T-cell (primary cell): ENCODE data around the gene GDPD2. TPM values are rescaled to one million over a fixed set of nuclear protein-coding genes. Genes with fewer than 3 reads are reported as not detected.

ENCODE experiments used
- ATAC-seq, 4 experiments: fragments of 200-7000 bp in 3 of 4; fragments of 150-1000 bp in 1 of 4; cut with Tn5 transposase; replicated peaks in 1 of 4; 1 replicate in 3 of 4; 2 replicates in 1 of 4; pipeline ENCODE4 v1.10.0; 2021; ENCODE audit warnings: moderate library complexity in 3 of 4, mild to moderate bottlenecking in 2 of 4, moderate number of reproducible peaks in 1 of 4
- CTCF ChIA-PET, 2 donors: fragments of 300-600 bp; sonication (Branson Sonifier 250); formaldehyde crosslinking; loops; one replicate each; lab custom pipeline; 2022; ENCODE audit warnings: antibody characterized with exemption in 2 of 2; lab: Charles Lee
- POLR2A ChIA-PET, 2 donors: fragments of 300-600 bp; sonication (Branson Sonifier 250); formaldehyde crosslinking; loops; one replicate each; lab custom pipeline; 2022; ENCODE audit warnings: antibody characterized with exemption in 2 of 2; lab: Charles Lee
- DNase-seq, 35 experiments: peaks; one replicate each; pipeline versions ENCODE4 v3.0.0 to v3.0.0-alpha.2; 2013 to 2023
- H3K27ac ChIP-seq: one replicate; pipeline ENCODE4 v1.5.1; 2013; ENCODE audit warnings: low read length
- H3K27me3 ChIP-seq, 2 experiments: replicated peaks in 1 of 2; 1 replicate in 1 of 2; 2 replicates in 1 of 2; pipeline versions ENCODE4 v1.6.1 to v1.7.0; 2013; ENCODE audit warnings: low read length in 1 of 2, mixed read lengths in 1 of 2; ENCODE audit not compliant: control insufficient read depth in 2 of 2, insufficient read depth in 2 of 2; ENCODE audit errors: extremely low read depth in 1 of 2
- H3K36me3 ChIP-seq, 2 donors: 1 replicate in 1 of 2; 2 replicates in 1 of 2; pipeline versions ENCODE4 v1.6.1 to v1.7.0; 2013; ENCODE audit warnings: low read length in 1 of 2; ENCODE audit not compliant: control insufficient read depth in 2 of 2, insufficient read depth in 1 of 2; ENCODE audit errors: extremely low read depth in 1 of 2
- H3K4me1 ChIP-seq, 2 experiments: 1 replicate in 1 of 2; 2 replicates in 1 of 2; pipeline versions ENCODE4 v1.6.1 to v1.7.0; 2013; ENCODE audit warnings: low read length in 2 of 2, mixed read lengths in 1 of 2; ENCODE audit not compliant: insufficient read depth in 2 of 2, control insufficient read depth in 1 of 2; ENCODE audit errors: extremely low read depth in 1 of 2
- H3K4me3 ChIP-seq, 2 donors: 1 replicate in 1 of 2; 2 replicates in 1 of 2; pipeline versions ENCODE4 v1.5.1 to v1.7.0; 2013; ENCODE audit warnings: mild to moderate bottlenecking in 2 of 2, low read length in 1 of 2, moderate library complexity in 1 of 2; ENCODE audit not compliant: control insufficient read depth in 1 of 2; ENCODE audit errors: extremely low read depth in 1 of 2
- H3K9me3 ChIP-seq: 2 replicates; pipeline ENCODE4 v1.7.0; 2013
- H3K27ac Mint-ChIP-seq, 2 donors: one replicate each; pipeline ENCODE4 v1.8.0; 2020 to 2021; ENCODE audit warnings: mild to moderate bottlenecking in 2 of 2, mixed read lengths in 2 of 2
- H3K27me3 Mint-ChIP-seq, 2 donors: one replicate each; pipeline ENCODE4 v1.8.0; 2021 to 2022; ENCODE audit warnings: mixed read lengths in 2 of 2
- H3K36me3 Mint-ChIP-seq: one replicate; pipeline ENCODE4 v1.8.0; 2021; ENCODE audit warnings: mixed read lengths
- H3K4me1 Mint-ChIP-seq, 3 donors: one replicate each; pipeline ENCODE4 v1.8.0; 2020 to 2022; ENCODE audit warnings: mixed read lengths in 3 of 3, mild to moderate bottlenecking in 1 of 3
- H3K4me3 Mint-ChIP-seq, 3 donors: one replicate each; pipeline ENCODE4 v1.8.0; 2020 to 2022; ENCODE audit warnings: mild to moderate bottlenecking in 3 of 3, mixed read lengths in 3 of 3, moderate library complexity in 3 of 3
- H3K9me3 Mint-ChIP-seq, 3 donors: one replicate each; pipeline ENCODE4 v1.8.0; 2020 to 2022; ENCODE audit warnings: mixed read lengths in 3 of 3
- WGBS: methylation state at CpG from one replicate; pipeline ENCODE4 v1.1.5; 2013; ENCODE audit warnings: missing lambda C conversion rate; ENCODE audit not compliant: insufficient coverage; 5-methylcytosine and 5-hydroxymethylcytosine counted together
- total RNA-seq, 35 experiments: library from RNA in 6 of 35; stranded (reverse) in 6 of 35; fragments of 120-200 nt in 1 of 35; gene quantifications; one replicate each; pipeline versions ENCODE4 v1.2.1 to v1.2.4 and lab custom pipeline; 2013 to 2026

Gene GDPD2
- total RNA-seq, 5 donors from 2014 or later (not counting 1 experiment from before 2014, with no cell fraction given), result not detected

- Mint-ChIP-seq H3K9me3 (no peaks in the 10 kb centered on the region), H3K4me3 (no peak overlapping the region), H3K4me1 (no peaks in the 10 kb centered on the region), H3K36me3 (no peaks in the 10 kb centered on the region), H3K27me3 (peaks cover 2 to 15% of the 10 kb centered on the region in 2 donors), H3K27ac (no peak overlapping the region)
- no peaks in the 10 kb centered on the region for H3K9me3 ChIP-seq
- ChIA-PET CTCF (no interaction called here), POLR2A (no interaction called here)
- ATAC-seq, result no peak
- no peaks in the 10 kb centered on the region for H3K27me3 ChIP-seq
- H3K27ac ChIP-seq, result no peak overlapping the region
- H3K4me1 ChIP-seq, result no peaks in the 10 kb centered on the region
- H3K36me3 ChIP-seq, result no peaks in the 10 kb centered on the region
- no peak overlapping the region for H3K4me3 ChIP-seq
- no peak for DNase-seq
- no CpG with 5 or more reads among the region's 2 CpGs for WGBS
Measured at GRCh38 chrX:70427365-70427764, 4.3 kb downstream of the GDPD2 start.

GRCh38 chrX:70429759-70430158 lies 6.6 kb downstream of the GDPD2 start:
- Mint-ChIP-seq H3K36me3 (no peaks in the 10 kb centered on the region), H3K4me3 (no peak overlapping the region), H3K27ac (no peak overlapping the region), H3K9me3 (no peaks in the 10 kb centered on the region), H3K27me3 (peaks cover 0 to 15% of the 10 kb centered on the region in 2 donors), H3K4me1 (peaks cover 2 to 11% (median 6%) of the 10 kb centered on the region in 3 donors)
- no CpG with 5 or more reads among the region's 6 CpGs for WGBS
- H3K27ac ChIP-seq, result no peak overlapping the region
- no peaks in the 10 kb centered on the region for H3K36me3 ChIP-seq
- H3K4me3 ChIP-seq, result no peak overlapping the region
- no peaks in the 10 kb centered on the region for H3K9me3 ChIP-seq
- ChIA-PET CTCF (no interaction called here), POLR2A (no interaction called here)
- no peak for DNase-seq
- no peak for ATAC-seq
- H3K27me3 ChIP-seq, result peaks cover 0 to 2% of the 10 kb centered on the region in 2 experiments
- peaks cover 0 to 8% of the 10 kb centered on the region in 2 experiments for H3K4me1 ChIP-seq

- H3K27ac ChIP-seq, result peak overlapping the region; percentile 58
- 88% methylated on average over 4 of the region's 15 CpGs for WGBS
- peak in 1 of 4 experiments; percentile 4 for ATAC-seq
- Mint-ChIP-seq H3K4me3 (peak overlapping the region; percentile 86 to 90 (median 87)), H3K27me3 (peaks cover 0 to 36% of the 10 kb centered on the region in 2 donors), H3K9me3 (no peaks in the 10 kb centered on the region), H3K36me3 (no peaks in the 10 kb centered on the region), H3K27ac (peak overlapping the region; percentile 81 to 88), H3K4me1 (peaks cover 7 to 17% (median 10%) of the 10 kb centered on the region in 3 donors)
- H3K4me3 ChIP-seq, result peak overlapping the region in 1 of 2 donors; percentile 86
- H3K4me1 ChIP-seq, result peaks cover 0 to 15% of the 10 kb centered on the region in 2 experiments
- no peaks in the 10 kb centered on the region for H3K9me3 ChIP-seq
- H3K27me3 ChIP-seq, result peaks cover 0 to 8% of the 10 kb centered on the region in 2 experiments
- H3K36me3 ChIP-seq, result no peaks in the 10 kb centered on the region
- DNase-seq, result no peak
- ChIA-PET POLR2A (interaction anchor here in 1 of 2 donors (0.6 kb wide), 1 partner anchor 23 kb away, joined by 3 read pairs; no protein-coding TSS in a partner anchor), CTCF (interaction anchor here (0.5 to 2.4 kb wide), 9 partner anchors 11 to 1894 kb away, joined by 3 to 9 read pairs (median 3); partner anchors contain the start of genes KIF4A (in 1 of the 2) and PDZD11 (in 1 of the 2))
Measured at GRCh38 chrX:70432936-70433847, 10.1 kb downstream of the GDPD2 start.

GRCh38 chrX:70433848-70434351 lies 10.8 kb downstream of the GDPD2 start:
- Histone ChIP-seq H3K4me1 (peaks cover 0 to 17% of the 10 kb centered on the region in 2 experiments), H3K4me3 (peak overlapping the region; percentile 72 to 86), H3K27ac (peak overlapping the region; percentile 82), H3K27me3 (peaks cover 0 to 8% of the 10 kb centered on the region in 2 experiments), H3K36me3 (no peaks in the 10 kb centered on the region), H3K9me3 (no peaks in the 10 kb centered on the region)
- H3K4me1 Mint-ChIP-seq, result peaks cover 7 to 24% (median 10%) of the 10 kb centered on the region in 3 donors
- 0% methylated on average over 16 of the region's 37 CpGs for WGBS
- peak; percentile 80 to 86 (median 84) for ATAC-seq
- no peaks in the 10 kb centered on the region for H3K9me3 Mint-ChIP-seq
- no peaks in the 10 kb centered on the region for H3K36me3 Mint-ChIP-seq
- DNase-seq, result peak; percentile 41 to 87 (median 67)
- peaks cover 0 to 34% of the 10 kb centered on the region in 2 donors for H3K27me3 Mint-ChIP-seq
- H3K4me3 Mint-ChIP-seq, result peak overlapping the region; percentile 86 to 90 (median 87)
- POLR2A ChIA-PET, result interaction anchor here in 1 of 2 donors (0.6 kb wide), 1 partner anchor 22 kb away, joined by 3 read pairs; no protein-coding TSS in a partner anchor
- H3K27ac Mint-ChIP-seq, result peak overlapping the region; percentile 81 to 88
- CTCF ChIA-PET, result interaction anchor here (0.8 to 2.9 kb wide), 7 partner anchors 13 to 301 kb away, joined by 3 to 14 read pairs (median 7); partner anchors contain the start of genes IGBP1 (in 1 of the 2), KIF4A (in 1 of the 2) and PDZD11 (in 1 of the 2)

- H3K4me3 ChIP-seq, result peak overlapping the region; percentile 72 to 86
- Mint-ChIP-seq H3K36me3 (no peaks in the 10 kb centered on the region), H3K27ac (peak overlapping the region in 1 of 2 donors; percentile 88), H3K27me3 (peaks cover 0 to 35% of the 10 kb centered on the region in 2 donors), H3K4me1 (peaks cover 7 to 29% (median 13%) of the 10 kb centered on the region in 3 donors), H3K9me3 (no peaks in the 10 kb centered on the region), H3K4me3 (peak overlapping the region; percentile 86 to 90 (median 87))
- DNase-seq (peak in 10 of 35 experiments; percentile 7 to 63 (median 36)), ATAC-seq (peak; percentile 47 to 65 (median 54))
- peaks cover 0 to 19% of the 10 kb centered on the region in 2 experiments for H3K4me1 ChIP-seq
- no peaks in the 10 kb centered on the region for H3K9me3 ChIP-seq
- ChIA-PET CTCF (interaction anchor here (1.0 to 2.9 kb wide), 5 partner anchors 13 to 301 kb away, joined by 3 to 14 read pairs (median 9); partner anchors contain the start of gene IGBP1 (in 1 of the 2)), POLR2A (no interaction called here)
- 0% methylated on average over 33 of the region's 45 CpGs for WGBS
- H3K36me3 ChIP-seq, result no peaks in the 10 kb centered on the region
- H3K27ac ChIP-seq, result peak overlapping the region; percentile 82
- H3K27me3 ChIP-seq, result peaks cover 0 to 8% of the 10 kb centered on the region in 2 experiments
Measured at GRCh38 chrX:70434352-70434866, 11.3 kb downstream of the GDPD2 start.
